B cell (primary cell): ENCODE results near the gene MC1R.

Experiments
- EZH2 ChIP-seq: IDR thresholded peaks from 2 replicates; pipeline ENCODE4 v1.6.1; 2012; ENCODE audit warnings: borderline replicate concordance, low read depth, mild to moderate bottlenecking, moderate library complexity, low read length; ENCODE audit not compliant: insufficient read depth, poor library complexity, severe bottlenecking
- TF ChIP-seq, protein P1 (sequence below): fragments of 200-600 bp; IDR thresholded peaks from one replicate; pipeline ENCODE4 v1.8.0; 2022; ENCODE audit warnings: antibody characterized with exemption, mild to moderate bottlenecking

DNA sequence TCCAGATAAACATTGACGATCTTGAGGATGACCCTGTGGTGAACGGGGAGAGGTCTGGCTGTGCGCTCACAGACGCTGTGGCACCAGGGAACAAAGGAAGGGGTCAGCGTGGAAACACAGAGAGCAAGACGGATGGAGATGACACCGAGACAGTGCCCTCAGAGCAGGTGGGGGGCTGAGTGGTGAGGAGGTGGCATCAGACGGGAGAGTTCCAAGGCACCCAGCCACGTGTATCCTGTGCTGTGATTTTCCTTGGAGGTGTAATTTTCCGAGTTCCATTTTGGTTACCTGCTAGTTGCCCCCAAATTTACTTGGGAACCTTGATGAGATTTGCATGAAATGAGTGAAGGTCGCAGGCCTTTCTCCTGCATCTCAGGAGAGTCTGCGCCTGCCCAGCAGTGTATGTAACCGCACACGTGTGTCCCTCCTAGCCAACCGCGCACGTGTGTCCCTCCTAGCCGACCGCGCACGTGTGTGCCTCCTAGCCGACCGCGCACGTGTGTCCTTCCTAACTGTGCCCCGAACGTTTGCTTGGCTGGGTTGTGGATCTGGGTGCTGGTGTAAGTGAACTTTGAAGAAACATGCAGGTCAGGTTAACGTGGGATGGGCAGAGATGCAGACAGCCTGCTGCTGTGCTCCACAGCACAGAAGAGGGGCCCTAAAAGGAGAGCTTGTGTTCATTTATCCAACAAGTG, 35.2 kb upstream of the MC1R start:
- TF ChIP-seq, protein P1, sequence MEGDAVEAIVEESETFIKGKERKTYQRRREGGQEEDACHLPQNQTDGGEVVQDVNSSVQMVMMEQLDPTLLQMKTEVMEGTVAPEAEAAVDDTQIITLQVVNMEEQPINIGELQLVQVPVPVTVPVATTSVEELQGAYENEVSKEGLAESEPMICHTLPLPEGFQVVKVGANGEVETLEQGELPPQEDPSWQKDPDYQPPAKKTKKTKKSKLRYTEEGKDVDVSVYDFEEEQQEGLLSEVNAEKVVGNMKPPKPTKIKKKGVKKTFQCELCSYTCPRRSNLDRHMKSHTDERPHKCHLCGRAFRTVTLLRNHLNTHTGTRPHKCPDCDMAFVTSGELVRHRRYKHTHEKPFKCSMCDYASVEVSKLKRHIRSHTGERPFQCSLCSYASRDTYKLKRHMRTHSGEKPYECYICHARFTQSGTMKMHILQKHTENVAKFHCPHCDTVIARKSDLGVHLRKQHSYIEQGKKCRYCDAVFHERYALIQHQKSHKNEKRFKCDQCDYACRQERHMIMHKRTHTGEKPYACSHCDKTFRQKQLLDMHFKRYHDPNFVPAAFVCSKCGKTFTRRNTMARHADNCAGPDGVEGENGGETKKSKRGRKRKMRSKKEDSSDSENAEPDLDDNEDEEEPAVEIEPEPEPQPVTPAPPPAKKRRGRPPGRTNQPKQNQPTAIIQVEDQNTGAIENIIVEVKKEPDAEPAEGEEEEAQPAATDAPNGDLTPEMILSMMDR, result no peak
- no peak for TF ChIP-seq EZH2
